Right atrium auricular region (tissue), 2 donors: ENCODE results near the gene IMP3. TPM values are rescaled to one million over a fixed set of nuclear protein-coding genes. Genes with fewer than 3 reads are reported as not detected.

ENCODE experiments used
- DNase-seq: peaks from one replicate; pipeline ENCODE4 v3.0.0-alpha.2; 2019; ENCODE audit warnings: low spot score
- H3K27ac ChIP-seq, 2 donors: fragments of 200-600 bp; sonication (generic); 1 replicate in 1 of 2; 2 replicates in 1 of 2; pipeline ENCODE4 v1.5.1; 2016 to 2019
- H3K27me3 ChIP-seq, 2 donors: fragments of 200-600 bp; sonication (generic); one replicate each; pipeline versions ENCODE4 v1.5.1 to v1.6.0; 2017 to 2019
- H3K36me3 ChIP-seq: fragments of 200-600 bp; sonication (generic); one replicate; pipeline ENCODE4 v1.5.1; 2016
- H3K4me1 ChIP-seq, 2 donors: fragments of 200-600 bp; sonication (generic); one replicate each; pipeline versions ENCODE4 v1.5.1 to v1.6.0; 2017 to 2019
- H3K4me3 ChIP-seq, 2 donors: fragments of 200-600 bp; sonication (generic); 1 replicate in 1 of 2; 2 replicates in 1 of 2; pipeline ENCODE4 v1.5.1; 2017 to 2019; ENCODE audit warnings: mild to moderate bottlenecking in 1 of 2, moderate library complexity in 1 of 2
- H3K9me3 ChIP-seq, 2 donors: fragments of 200-600 bp; sonication (generic); one replicate each; pipeline ENCODE4 v1.5.1; 2019
- CTCF ChIP-seq, 2 donors: fragments of 200-600 bp; sonication (generic); IDR thresholded peaks; one replicate each; pipeline ENCODE4 v1.5.1; 2019; ENCODE audit warnings: antibody characterized with exemption in 2 of 2
- total RNA-seq, 2 donors: library from RNA; depleted of rRNA; stranded (reverse); fragments of >200 nt; gene quantifications; one replicate each; pipeline ENCODE4 v1.1.0, GENCODE V29; 2016

Gene IMP3
- total RNA-seq, 2 donors from 2014 or later, result 71.2 to 119 TPM

DNA sequence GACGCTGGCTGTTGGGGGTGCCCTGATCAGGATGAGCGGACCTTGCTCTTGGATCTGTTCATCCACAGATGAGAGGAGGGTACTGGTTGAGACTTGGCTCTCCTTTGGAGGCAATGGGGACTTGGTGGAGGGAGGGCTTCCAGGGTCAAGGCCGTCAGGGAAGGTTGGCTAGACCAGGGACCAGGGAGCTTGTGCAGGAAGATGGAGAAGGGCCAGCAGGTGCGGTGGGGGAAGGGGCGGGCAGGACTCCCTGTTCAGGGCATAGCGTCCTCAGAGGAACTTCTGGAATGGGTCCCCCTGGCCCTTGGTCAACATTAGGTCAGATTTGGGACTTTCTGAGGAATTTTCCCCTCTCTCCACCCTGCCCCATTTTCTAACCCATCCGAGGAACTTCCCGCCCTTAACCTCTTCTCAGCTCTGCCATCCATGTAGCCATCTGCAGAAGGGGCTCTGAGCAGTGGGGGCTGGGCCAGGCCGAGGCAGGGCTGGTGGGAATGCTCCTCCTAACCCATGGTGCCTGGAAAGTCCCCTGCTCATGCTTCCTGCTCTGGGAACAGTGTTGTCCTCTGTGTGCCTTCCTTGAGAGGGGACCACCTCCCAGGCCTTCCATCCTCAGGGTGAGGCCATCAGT lies 19.2 kb upstream of the IMP3 start:
- Histone ChIP-seq H3K9me3 (no peaks in the 10 kb centered on the region), H3K36me3 (peaks cover 15% of the 10 kb centered on the region), H3K4me1 (peaks cover 0 to 44% of the 10 kb centered on the region in 2 donors), H3K4me3 (no peak overlapping the region), H3K27ac (peak overlapping the region; percentile 52 to 58), H3K27me3 (no peaks in the 10 kb centered on the region)
- no peak for DNase-seq
- no peak for TF ChIP-seq CTCF (IDR thresholded peaks at IDR 0.05)

- no peak for TF ChIP-seq CTCF (IDR thresholded peaks at IDR 0.05)
- H3K36me3 ChIP-seq, result peaks cover 15% of the 10 kb centered on the region
- H3K4me1 ChIP-seq, result peaks cover 0 to 68% of the 10 kb centered on the region in 2 donors
- DNase-seq, result no peak
- no peak overlapping the region for H3K27ac ChIP-seq
- H3K27me3 ChIP-seq, result no peaks in the 10 kb centered on the region
- H3K4me3 ChIP-seq, result no peak overlapping the region
- no peaks in the 10 kb centered on the region for H3K9me3 ChIP-seq
Measured at GRCh38 chr15:75656813-75657212, 16.8 kb upstream of the IMP3 start.

- Histone ChIP-seq H3K4me1 (peaks cover 0 to 68% of the 10 kb centered on the region in 2 donors), H3K36me3 (peaks cover 15% of the 10 kb centered on the region), H3K4me3 (no peak overlapping the region), H3K9me3 (no peaks in the 10 kb centered on the region), H3K27me3 (no peaks in the 10 kb centered on the region), H3K27ac (no peak overlapping the region)
- no peak for TF ChIP-seq CTCF (IDR thresholded peaks at IDR 0.05)
- no peak for DNase-seq
Measured at GRCh38 chr15:75656331-75656730, 16.3 kb upstream of the IMP3 start.

GRCh38 chr15:75655931-75656330 lies 15.9 kb upstream of the IMP3 start:
- H3K27ac ChIP-seq, result no peak overlapping the region
- H3K9me3 ChIP-seq, result no peaks in the 10 kb centered on the region
- peaks cover 0 to 68% of the 10 kb centered on the region in 2 donors for H3K4me1 ChIP-seq
- DNase-seq, result no peak
- no peak for TF ChIP-seq CTCF (IDR thresholded peaks at IDR 0.05)
- H3K27me3 ChIP-seq, result no peaks in the 10 kb centered on the region
- H3K4me3 ChIP-seq, result no peak overlapping the region
- H3K36me3 ChIP-seq, result peaks cover 15% of the 10 kb centered on the region

DNA sequence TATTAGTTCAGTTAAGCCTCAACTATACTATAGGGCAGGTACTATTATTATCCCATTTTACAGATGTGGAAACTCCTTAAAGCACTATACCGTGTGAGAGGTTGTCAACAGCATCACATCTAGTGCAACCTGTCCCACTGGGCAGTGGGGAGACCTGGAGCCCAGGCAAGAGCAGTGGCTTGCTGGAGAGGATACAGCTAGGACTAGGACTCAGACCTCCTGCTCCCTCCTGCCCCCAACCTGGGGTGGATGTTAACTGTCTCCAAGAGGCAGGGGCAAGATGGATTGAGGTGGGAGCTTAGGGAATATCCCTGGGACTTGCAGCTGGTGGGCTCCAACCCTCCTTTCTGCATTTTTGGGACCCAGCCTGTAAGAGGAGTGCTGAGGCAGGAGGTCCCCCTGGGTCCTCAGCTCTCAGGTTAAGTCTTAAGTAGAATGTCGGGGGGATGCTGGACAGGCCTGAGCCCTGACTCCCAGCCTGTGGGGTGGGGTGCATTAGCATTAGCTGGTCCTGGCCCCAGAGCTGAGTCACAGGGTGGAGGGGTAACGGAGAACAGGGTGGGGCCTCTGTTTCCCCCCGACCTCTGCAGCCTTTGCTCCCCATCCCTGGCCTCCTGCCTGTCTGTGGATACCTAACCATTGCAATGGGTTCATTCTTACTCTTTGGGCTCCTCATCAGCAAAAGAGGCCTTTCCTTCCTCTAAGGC lies 14.3 kb upstream of the IMP3 start:
- H3K4me1 ChIP-seq, result peaks cover 0 to 68% of the 10 kb centered on the region in 2 donors
- no peaks in the 10 kb centered on the region for H3K9me3 ChIP-seq
- peaks cover 22% of the 10 kb centered on the region for H3K36me3 ChIP-seq
- TF ChIP-seq CTCF (IDR thresholded peaks at IDR 0.05), result no peak
- no peaks in the 10 kb centered on the region for H3K27me3 ChIP-seq
- DNase-seq, result no peak
- H3K27ac ChIP-seq, result no peak overlapping the region
- H3K4me3 ChIP-seq, result no peak overlapping the region
